Fibroblast of lung (primary cell): ENCODE results near the gene SLC15A5. TPM values are rescaled to one million over a fixed set of nuclear protein-coding genes. Genes with fewer than 3 reads are reported as not detected.

Experiments used
- DNase-seq, 2 donors: peaks; one replicate each; pipeline versions ENCODE4 v3.0.0 to v3.0.0-alpha.2; 2010; ENCODE audit warnings: low read depth in 2 of 2
- H2AFZ ChIP-seq: 2 replicates; pipeline ENCODE4 v1.5.1; 2012; ENCODE audit warnings: low read length, control low read depth, inconsistent platforms
- H3K27ac ChIP-seq: 2 replicates; pipeline ENCODE4 v1.5.1; 2011; ENCODE audit warnings: low read length, control low read depth; ENCODE audit not compliant: insufficient read depth
- H3K27me3 ChIP-seq: 2 replicates; pipeline ENCODE4 v1.5.1; 2011; ENCODE audit warnings: mild to moderate bottlenecking, low read length; ENCODE audit not compliant: control insufficient read depth, insufficient read depth
- H3K36me3 ChIP-seq: 2 replicates; pipeline ENCODE4 v1.5.1; 2011; ENCODE audit warnings: low read length; ENCODE audit not compliant: control insufficient read depth, insufficient read depth
- H3K4me1 ChIP-seq: 2 replicates; pipeline ENCODE4 v1.5.1; 2011; ENCODE audit warnings: low read length; ENCODE audit not compliant: control insufficient read depth, insufficient read depth; ENCODE audit errors: extremely low read depth
- H3K4me2 ChIP-seq: 2 replicates; pipeline ENCODE4 v1.5.1; 2011; ENCODE audit warnings: low read length, control low read depth; ENCODE audit not compliant: insufficient read depth; ENCODE audit errors: extremely low read depth
- H3K4me3 ChIP-seq, 4 experiments: fragments of 200-600 bp in 1 of 4; sonication (generic) in 1 of 4; replicated peaks in 1 of 4; 2 replicates each; pipeline ENCODE4 v1.5.1; 2011 to 2016; ENCODE audit warnings: low read length in 4 of 4, low read depth in 3 of 4, mild to moderate bottlenecking in 3 of 4, control low read depth in 2 of 4, inconsistent platforms in 1 of 4, mixed read lengths in 1 of 4; ENCODE audit not compliant: insufficient read depth in 1 of 4; ENCODE audit errors: control extremely low read depth in 1 of 4
- H3K79me2 ChIP-seq: 2 replicates; pipeline ENCODE4 v1.5.1; 2012; ENCODE audit warnings: mild to moderate bottlenecking, low read length, inconsistent platforms; ENCODE audit not compliant: control insufficient read depth, insufficient read depth
- H3K9ac ChIP-seq: 2 replicates; pipeline ENCODE4 v1.5.1; 2011; ENCODE audit warnings: mild to moderate bottlenecking, low read length, control low read depth; ENCODE audit not compliant: insufficient read depth
- H3K9me3 ChIP-seq: 2 replicates; pipeline ENCODE4 v1.5.1; 2012; ENCODE audit warnings: low read depth, low read length; ENCODE audit not compliant: control insufficient read depth, insufficient read depth
- H4K20me1 ChIP-seq: 2 replicates; pipeline ENCODE4 v1.5.1; 2011; ENCODE audit warnings: low read length; ENCODE audit not compliant: control insufficient read depth, insufficient read depth; ENCODE audit errors: extremely low read depth
- CTCF ChIP-seq, 2 donors: IDR thresholded peaks in 1 of 2; conservative IDR thresholded peaks in 1 of 2; 1 replicate in 1 of 2; 2 replicates in 1 of 2; pipeline ENCODE4 v1.5.1; 2011 to 2012; ENCODE audit warnings: low read length in 2 of 2, control low read depth in 1 of 2, inconsistent platforms in 1 of 2, low read depth in 1 of 2, mild to moderate bottlenecking in 1 of 2
- EZH2 ChIP-seq: IDR thresholded peaks from 2 replicates; pipeline ENCODE4 v1.5.1; 2012; ENCODE audit warnings: low read length, control low read depth, mild to moderate bottlenecking; ENCODE audit errors: missing control alignments
- polyA plus RNA-seq, 2 donors: library from polyadenylated mRNA; depleted of rRNA in 1 of 2; stranded (reverse) in 1 of 2; unstranded in 1 of 2; fragments of >200 nt; gene quantifications; 2 replicates each; pipeline ENCODE4 v1.2.1, GENCODE V29; 2011 to 2012; ENCODE audit warnings: missing spikeins in 1 of 2
- total RNA-seq: library from RNA; depleted of rRNA; stranded (reverse); fragments of >200 nt; gene quantifications from 2 replicates; pipeline ENCODE4 v1.2.1, GENCODE V29; 2014

SLC15A5 gene
- total and polyA plus RNA-seq, 2 donors (not counting 1 experiment from before 2014, with no cell fraction given): not detected

- no peak overlapping the region for H3K4me2 ChIP-seq
- no peak overlapping the region for H3K27ac ChIP-seq
- no peaks in the 10 kb centered on the region for H4K20me1 ChIP-seq
- no peak for DNase-seq
- H3K9ac ChIP-seq: no peak overlapping the region
- H3K4me3 ChIP-seq: no peak overlapping the region
- H3K27me3 ChIP-seq: no peaks in the 10 kb centered on the region
- H3K79me2 ChIP-seq: no peaks in the 10 kb centered on the region
- no peaks in the 10 kb centered on the region for H3K36me3 ChIP-seq
- TF ChIP-seq CTCF (conservative IDR thresholded peaks at IDR 0.05 in 1 of 2, IDR thresholded peaks at IDR 0.05 in 1 of 2; ENCODE audit: low read depth in 1 of 2, low read length in 2 of 2) (no peak), EZH2 (no peak)
- no peaks in the 10 kb centered on the region for H3K9me3 ChIP-seq
- no peaks in the 10 kb centered on the region for H3K4me1 ChIP-seq
- H2AFZ ChIP-seq: no peak overlapping the region
These were observed 51.8 kb downstream of the SLC15A5 start for GRCh38 chr12:16225692-16226091.

- TF ChIP-seq EZH2 (no peak), CTCF (conservative IDR thresholded peaks at IDR 0.05 in 1 of 2, IDR thresholded peaks at IDR 0.05 in 1 of 2; ENCODE audit: low read depth in 1 of 2, low read length in 2 of 2) (no peak)
These were observed 53.3 kb downstream of the SLC15A5 start for GRCh38 chr12:16224196-16224595.

GRCh38 chr12:16221776-16222175 lies 55.7 kb downstream of the SLC15A5 start:
- Histone ChIP-seq H3K27ac (no peak overlapping the region), H3K9me3 (no peaks in the 10 kb centered on the region), H4K20me1 (no peaks in the 10 kb centered on the region), H3K4me3 (no peak overlapping the region), H3K4me1 (no peaks in the 10 kb centered on the region), H3K36me3 (no peaks in the 10 kb centered on the region), H3K9ac (no peak overlapping the region), H3K79me2 (no peaks in the 10 kb centered on the region), H3K27me3 (no peaks in the 10 kb centered on the region), H3K4me2 (no peak overlapping the region), H2AFZ (no peak overlapping the region)
- DNase-seq: no peak
- TF ChIP-seq CTCF (conservative IDR thresholded peaks at IDR 0.05 in 1 of 2, IDR thresholded peaks at IDR 0.05 in 1 of 2; ENCODE audit: low read depth in 1 of 2, low read length in 2 of 2) (no peak), EZH2 (no peak)

More at GRCh38 chr12:16224196-16224595, 53.3 kb downstream of the SLC15A5 start:
- H3K4me2 ChIP-seq: no peak overlapping the region
- no peak for DNase-seq
- no peaks in the 10 kb centered on the region for H3K27me3 ChIP-seq
- H3K79me2 ChIP-seq: no peaks in the 10 kb centered on the region
- no peaks in the 10 kb centered on the region for H3K36me3 ChIP-seq
- H3K4me1 ChIP-seq: no peaks in the 10 kb centered on the region
- no peak overlapping the region for H3K4me3 ChIP-seq
- H3K9ac ChIP-seq: no peak overlapping the region
- H2AFZ ChIP-seq: no peak overlapping the region
- no peaks in the 10 kb centered on the region for H4K20me1 ChIP-seq
- no peak overlapping the region for H3K27ac ChIP-seq
- H3K9me3 ChIP-seq: no peaks in the 10 kb centered on the region
